SU-DHL-6 (cell line): Measurements from ENCODE around the gene HYOU1.

Experiments
- EZH2phosphoT487 ChIP-seq: fragments of 200-600 bp; sonication (generic), shearing (Covaris generic); conservative IDR thresholded peaks from 2 replicates; pipeline ENCODE4 v1.6.1; 2018; ENCODE audit warnings: mild to moderate bottlenecking, antibody characterized with exemption, low read length, moderate library complexity, mixed read lengths
- TF ChIP-seq, protein P1 (sequence below): fragments of 200-600 bp; sonication (generic); IDR thresholded peaks from one replicate; pipeline ENCODE4 v1.5.1; 2017; ENCODE audit warnings: antibody characterized with exemption, mild to moderate bottlenecking, low read length, moderate library complexity; ENCODE audit not compliant: insufficient read depth, poor library complexity, severe bottlenecking

DNA sequence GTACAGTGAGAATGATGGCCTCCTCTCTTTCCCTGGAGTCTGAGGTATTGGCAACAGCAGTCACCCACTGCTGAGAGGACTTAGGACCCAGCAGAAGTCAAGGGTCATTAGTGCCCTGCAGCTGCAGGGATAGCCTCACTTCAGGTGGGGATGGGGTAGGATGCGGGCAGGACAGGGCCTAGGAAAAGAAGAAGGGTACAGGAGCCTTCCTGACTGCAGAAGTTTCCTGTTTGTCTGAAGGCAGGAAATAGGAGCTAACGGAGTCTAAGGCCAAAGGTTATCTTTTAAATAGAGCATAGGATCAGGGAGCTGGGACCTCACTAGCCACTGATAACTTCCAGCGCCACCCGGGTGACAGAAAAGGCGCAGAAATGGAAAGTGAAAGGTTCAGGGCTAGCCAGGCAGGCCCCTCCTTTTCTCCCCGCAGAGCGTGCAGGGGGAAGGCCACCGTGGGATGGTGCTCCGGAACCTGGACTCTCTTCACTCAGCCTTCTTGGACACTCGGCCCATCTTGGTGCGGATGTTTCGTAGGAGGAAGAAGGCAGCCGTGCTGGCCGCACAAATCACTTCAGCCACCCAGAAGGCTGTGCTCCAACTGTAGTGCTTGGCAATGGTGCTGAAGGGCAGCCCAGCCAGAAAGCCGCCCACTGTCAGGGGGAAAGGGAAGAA is 32.4 kb downstream of the HYOU1 start:
- TF ChIP-seq, protein P1, sequence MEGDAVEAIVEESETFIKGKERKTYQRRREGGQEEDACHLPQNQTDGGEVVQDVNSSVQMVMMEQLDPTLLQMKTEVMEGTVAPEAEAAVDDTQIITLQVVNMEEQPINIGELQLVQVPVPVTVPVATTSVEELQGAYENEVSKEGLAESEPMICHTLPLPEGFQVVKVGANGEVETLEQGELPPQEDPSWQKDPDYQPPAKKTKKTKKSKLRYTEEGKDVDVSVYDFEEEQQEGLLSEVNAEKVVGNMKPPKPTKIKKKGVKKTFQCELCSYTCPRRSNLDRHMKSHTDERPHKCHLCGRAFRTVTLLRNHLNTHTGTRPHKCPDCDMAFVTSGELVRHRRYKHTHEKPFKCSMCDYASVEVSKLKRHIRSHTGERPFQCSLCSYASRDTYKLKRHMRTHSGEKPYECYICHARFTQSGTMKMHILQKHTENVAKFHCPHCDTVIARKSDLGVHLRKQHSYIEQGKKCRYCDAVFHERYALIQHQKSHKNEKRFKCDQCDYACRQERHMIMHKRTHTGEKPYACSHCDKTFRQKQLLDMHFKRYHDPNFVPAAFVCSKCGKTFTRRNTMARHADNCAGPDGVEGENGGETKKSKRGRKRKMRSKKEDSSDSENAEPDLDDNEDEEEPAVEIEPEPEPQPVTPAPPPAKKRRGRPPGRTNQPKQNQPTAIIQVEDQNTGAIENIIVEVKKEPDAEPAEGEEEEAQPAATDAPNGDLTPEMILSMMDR: no peak
- TF ChIP-seq EZH2phosphoT487: no peak
